Keratinocyte (primary cell): ENCODE measurements around the gene CYTIP. TPM values are rescaled to one million over a fixed set of nuclear protein-coding genes. Genes with fewer than 3 reads are reported as not detected.

ENCODE experiments used
- DNase-seq: peaks from one replicate; pipeline ENCODE4 v3.0.0-alpha.2; 2011; ENCODE audit warnings: low read depth, missing footprints, low spot score
- FAIRE-seq: peaks from 2 replicates; lab custom pipeline; 2011; peaks lifted over from hg19 to GRCh38; lab: Jason Lieb, UNC
- H2AFZ ChIP-seq: 2 replicates; pipeline ENCODE4 v1.6.0; 2012; ENCODE audit warnings: low read length, control low read depth, inconsistent platforms; ENCODE audit not compliant: control insufficient read depth
- H3K27ac ChIP-seq: 2 replicates; pipeline ENCODE4 v1.5.1; 2011; ENCODE audit warnings: low read length; ENCODE audit not compliant: control insufficient read depth, insufficient read depth
- H3K27me3 ChIP-seq: 3 replicates; pipeline ENCODE4 v1.6.0; 2011; ENCODE audit warnings: low read length; ENCODE audit not compliant: control insufficient read depth, insufficient read depth; ENCODE audit errors: extremely low read depth
- H3K36me3 ChIP-seq, 2 experiments: 2 replicates in 1 of 2; 3 replicates in 1 of 2; pipeline ENCODE4 v1.5.1; 2011; ENCODE audit warnings: low read length in 2 of 2, mild to moderate bottlenecking in 1 of 2; ENCODE audit not compliant: control insufficient read depth in 2 of 2, insufficient read depth in 2 of 2; ENCODE audit errors: extremely low read depth in 1 of 2
- H3K4me1 ChIP-seq: 3 replicates; pipeline ENCODE4 v1.5.1; 2011; ENCODE audit warnings: low read length; ENCODE audit not compliant: control insufficient read depth, insufficient read depth; ENCODE audit errors: extremely low read depth
- H3K4me2 ChIP-seq: 3 replicates; pipeline ENCODE4 v1.6.0; 2011; ENCODE audit warnings: low read depth, low read length; ENCODE audit not compliant: control insufficient read depth, insufficient read depth; ENCODE audit errors: extremely low read depth
- H3K4me3 ChIP-seq, 3 experiments: fragments of 200-600 bp in 1 of 3; sonication (generic) in 1 of 3; 2 replicates in 2 of 3; 3 replicates in 1 of 3; pipeline ENCODE4 v1.5.1; 2011 to 2016; ENCODE audit warnings: low read length in 3 of 3, mild to moderate bottlenecking in 3 of 3, control low read depth in 2 of 3, inconsistent platforms in 1 of 3, low read depth in 1 of 3, mixed read lengths in 1 of 3, mixed run types in 1 of 3, moderate library complexity in 1 of 3; ENCODE audit not compliant: control insufficient read depth in 2 of 3, insufficient read depth in 2 of 3; ENCODE audit errors: extremely low read depth in 1 of 3
- H3K79me2 ChIP-seq: 2 replicates; pipeline ENCODE4 v1.6.0; 2012; ENCODE audit warnings: low read length; ENCODE audit not compliant: control insufficient read depth, insufficient read depth
- H3K9ac ChIP-seq: 3 replicates; pipeline ENCODE4 v1.6.0; 2011; ENCODE audit warnings: low read length; ENCODE audit not compliant: control insufficient read depth, insufficient read depth; ENCODE audit errors: extremely low read depth
- H3K9me1 ChIP-seq: 3 replicates; pipeline ENCODE4 v1.6.0; 2011; ENCODE audit warnings: low read length; ENCODE audit not compliant: control insufficient read depth, insufficient read depth; ENCODE audit errors: extremely low read depth
- H3K9me3 ChIP-seq: 2 replicates; pipeline ENCODE4 v1.5.1; 2012; ENCODE audit warnings: low read depth, low read length; ENCODE audit not compliant: control insufficient read depth
- H4K20me1 ChIP-seq: 3 replicates; pipeline ENCODE4 v1.6.0; 2011; ENCODE audit warnings: low read length; ENCODE audit not compliant: control insufficient read depth, insufficient read depth; ENCODE audit errors: extremely low read depth
- CTCF ChIP-seq, 3 experiments: IDR thresholded peaks in 1 of 3; conservative IDR thresholded peaks in 1 of 3; optimal IDR thresholded peaks in 1 of 3; 2 replicates in 2 of 3; 3 replicates in 1 of 3; pipeline versions ENCODE3 to v1.5.1; 2011; ENCODE audit warnings: low read length in 3 of 3, mild to moderate bottlenecking in 3 of 3, moderate library complexity in 2 of 3, control low read depth in 1 of 3, inconsistent platforms in 1 of 3; ENCODE audit not compliant: insufficient read depth in 2 of 3; ENCODE audit errors: extremely low read depth in 1 of 3
- EZH2 ChIP-seq: IDR thresholded peaks from one replicate; pipeline ENCODE4 v1.6.1; 2012; ENCODE audit warnings: inconsistent platforms, mild to moderate bottlenecking, low read length, moderate library complexity
- dilution Hi-C: fragments of 300-500 bp; cut with MboI; formaldehyde crosslinking; loops from one replicate; pipeline ENCODE4 v1.7.0; 2020; ENCODE audit warnings: low sequenced_read_pairs; ENCODE audit not compliant: extremely low pct_ligation_motif_present
- polyA plus RNA-seq, 5 experiments: library from polyadenylated mRNA; depleted of rRNA in 3 of 5; stranded (reverse) in 3 of 5; stranded (forward) in 1 of 5; unstranded in 1 of 5; fragments of >200 nt; gene quantifications; 1 replicate in 1 of 5; 2 replicates in 3 of 5; 3 replicates in 1 of 5; pipeline versions ENCODE4 v1.2.1 to v1.2.3, GENCODE V29; 2011 to 2012; ENCODE audit warnings: missing spikeins in 2 of 5, low read depth in 1 of 5, low replicate concordance in 1 of 5

Gene CYTIP
- polyA plus RNA-seq, 1 donor (not counting 4 experiments of a cell fraction or from before 2014, with no cell fraction given): 0.21 TPM

- no peak overlapping the region for H3K27ac ChIP-seq
- dilution Hi-C loops: no loop called here
- no peaks in the 10 kb centered on the region for H3K36me3 ChIP-seq
- H3K27me3 ChIP-seq: no peaks in the 10 kb centered on the region
- DNase-seq (no peak), FAIRE-seq (no peak)
- H4K20me1 ChIP-seq: no peaks in the 10 kb centered on the region
- H3K79me2 ChIP-seq: no peaks in the 10 kb centered on the region
- no peak overlapping the region for H3K4me3 ChIP-seq
- H3K4me2 ChIP-seq: no peak overlapping the region
- H3K4me1 ChIP-seq: no peaks in the 10 kb centered on the region
- H3K9me1 ChIP-seq: no peaks in the 10 kb centered on the region
- no peaks in the 10 kb centered on the region for H3K9me3 ChIP-seq
- H3K9ac ChIP-seq: no peak overlapping the region
- H2AFZ ChIP-seq: no peak overlapping the region
- TF ChIP-seq EZH2: no peak
- no peak for TF ChIP-seq CTCF (optimal IDR thresholded peaks at IDR 0.05 in 1 of 3, IDR thresholded peaks at IDR 0.05 in 1 of 3, conservative IDR thresholded peaks at IDR 0.05 in 1 of 3; ENCODE audit: extremely low read depth in 1 of 3, insufficient read depth in 2 of 3, low read length in 3 of 3)
Observed at GRCh38 chr2:157447031-157447430, 3.1 kb upstream of the CYTIP start.

GRCh38 chr2:157444641-157445040 is 752 bp upstream of the CYTIP start:
- H3K4me3 ChIP-seq: no peak overlapping the region
- FAIRE-seq: no peak
- dilution Hi-C loops: no loop called here

More at GRCh38 chr2:157444641-157445040, 752 bp upstream of the CYTIP start:
- Histone ChIP-seq H4K20me1 (no peaks in the 10 kb centered on the region), H3K4me1 (no peaks in the 10 kb centered on the region), H3K36me3 (no peaks in the 10 kb centered on the region), H3K4me2 (no peak overlapping the region), H3K9me1 (no peaks in the 10 kb centered on the region), H3K79me2 (no peaks in the 10 kb centered on the region), H3K9me3 (no peaks in the 10 kb centered on the region), H3K9ac (no peak overlapping the region), H2AFZ (no peak overlapping the region), H3K27ac (no peak overlapping the region), H3K27me3 (no peaks in the 10 kb centered on the region)
- no peak for DNase-seq
- TF ChIP-seq EZH2 (no peak), CTCF (optimal IDR thresholded peaks at IDR 0.05 in 1 of 3, IDR thresholded peaks at IDR 0.05 in 1 of 3, conservative IDR thresholded peaks at IDR 0.05 in 1 of 3; ENCODE audit: extremely low read depth in 1 of 3, insufficient read depth in 2 of 3, low read length in 3 of 3) (no peak)
